Motor neuron (in vitro differentiated cells): ENCODE results near the gene LCNL1. TPM values are rescaled to one million over a fixed set of nuclear protein-coding genes. Genes with fewer than 3 reads are reported as not detected.
"Not testable (repeated sequence)": the region's sequence is repeated elsewhere in the genome, so short reads cannot be mapped to it uniquely, and the experiment has no call there.

ENCODE experiments used
- ATAC-seq, 8 experiments: fragments of 200-7000 bp; cut with Tn5 transposase; replicated peaks in 6 of 8; 2 replicates each; pipeline ENCODE4 v1.8.0; 2021; ENCODE audit warnings: mild to moderate bottlenecking in 8 of 8, moderate library complexity in 8 of 8
- H3K27ac ChIP-seq, 2 donors: fragments of 250-450 bp; sonication (Bioruptor Pico); 2 replicates each; pipeline ENCODE4 v1.9.0; 2021; ENCODE audit warnings: antibody characterized with exemption in 2 of 2, mild to moderate bottlenecking in 2 of 2, moderate library complexity in 1 of 2
- H3K4me1 ChIP-seq, 2 donors: fragments of 250-450 bp; sonication (Bioruptor Pico); replicated peaks in 1 of 2; 2 replicates each; pipeline ENCODE4 v1.6.1; 2021; ENCODE audit warnings: antibody characterized with exemption in 2 of 2, mild to moderate bottlenecking in 2 of 2, moderate library complexity in 1 of 2
- H3K4me3 ChIP-seq, 5 donors: fragments of 250-450 bp; sonication (Bioruptor Pico); 2 replicates each; pipeline ENCODE4 v1.9.0; 2021; ENCODE audit warnings: antibody characterized with exemption in 5 of 5, mild to moderate bottlenecking in 5 of 5, moderate library complexity in 4 of 5
- WGBS, 10 experiments: fragments of 450-650 bp; shearing (Covaris generic); methylation state at CpG; one replicate each; pipeline ENCODE4 v1.0.0; 2022; 5-methylcytosine and 5-hydroxymethylcytosine counted together
- in situ Hi-C, 9 experiments: fragments of 400-800 bp; cut with MboI; loops; one replicate each; pipeline ENCODE4 v1.15.0; 2021; ENCODE audit warnings: low sequenced_read_pairs in 9 of 9, low pct_unique_long_range_greater_than_20kb in 2 of 9; ENCODE audit not compliant: unreplicated experiment in 9 of 9
- total RNA-seq, 8 experiments: library from RNA; unstranded; fragments of 300-600 nt; gene quantifications; 2 replicates each; pipeline versions ENCODE4 v1.2.3 to v1.2.4, GENCODE V29; 2022

Gene LCNL1
- total RNA-seq, 8 experiments from 2014 or later: 0.11 to 1.3 (median 0.73) TPM

- Histone ChIP-seq H3K4me1 (peaks cover 41 to 46% of the 10 kb centered on the region in 2 donors), H3K27ac (peak overlapping the region; percentile 47 to 86), H3K4me3 (peak overlapping the region; percentile 45 to 59 (median 47))
- peak; percentile 55 to 81 (median 64) for ATAC-seq
- in situ Hi-C loops: loop anchor here in 7 of 9 experiments (25.0 kb wide), 1 partner anchor 241 kb away; the partner anchor contains the start of genes CCDC183 (in 7 of the 7) and TMEM141 (in 7 of the 7)
- 0 to 10% (median 0%) methylated on average over 1 to 5 of the region's 98 CpGs; no CpG with 5 or more reads in 6 of the 10 experiments for WGBS, 10 experiments
These were observed 45.7 kb downstream of the LCNL1 start for GRCh38 chr9:137028263-137029057.

GRCh38 chr9:137029058-137029936 lies 46.5 kb downstream of the LCNL1 start:
- H3K4me3 ChIP-seq: peak overlapping the region; percentile 45 to 59 (median 47)
- ATAC-seq: peak in 7 of 8 experiments; percentile 6 to 65 (median 12)
- peak overlapping the region in 1 of 2 donors; percentile 86 for H3K27ac ChIP-seq
- peaks cover 41 to 46% of the 10 kb centered on the region in 2 donors for H3K4me1 ChIP-seq
- in situ Hi-C loops: loop anchor here in 7 of 9 experiments (25.0 kb wide), 1 partner anchor 242 kb away; the partner anchor contains the start of genes CCDC183 (in 7 of the 7) and TMEM141 (in 7 of the 7)
- 17 to 92% (median 72%) methylated on average over 2 to 6 of the region's 19 CpGs; no CpG with 5 or more reads in 4 of the 10 experiments for WGBS, 10 experiments

- Histone ChIP-seq H3K27ac (no peak overlapping the region), H3K4me3 (no peak overlapping the region), H3K4me1 (peaks cover 41 to 46% of the 10 kb centered on the region in 2 donors)
- 60 to 67% methylated on average over 1 to 3 of the region's 15 CpGs; no CpG with 5 or more reads in 8 of the 10 experiments for WGBS, 10 experiments
- no peak for ATAC-seq
- in situ Hi-C loops: loop anchor here in 7 of 9 experiments (25.0 kb wide), 1 partner anchor 243 kb away; the partner anchor contains the start of genes CCDC183 (in 7 of the 7) and TMEM141 (in 7 of the 7)
These were observed 47.2 kb downstream of the LCNL1 start for GRCh38 chr9:137030006-137030405.

GRCh38 chr9:137030538-137031527 lies 48.0 kb downstream of the LCNL1 start:
- 80 to 95% (median 89%) methylated on average over 3 to 17 of the region's 65 CpGs; no CpG with 5 or more reads in 6 of the 10 experiments for WGBS, 10 experiments
- peaks cover 34 to 39% of the 10 kb centered on the region in 2 donors for H3K4me1 ChIP-seq
- H3K4me3 ChIP-seq: no peak overlapping the region
- ATAC-seq: no peak
- in situ Hi-C loops: loop anchor here in 7 of 9 experiments (25.0 kb wide), 1 partner anchor 244 kb away; the partner anchor contains the start of genes CCDC183 (in 7 of the 7) and TMEM141 (in 7 of the 7)
- no peak overlapping the region for H3K27ac ChIP-seq

GRCh38 chr9:137031904-137032640 lies 49.3 kb downstream of the LCNL1 start, which contains the start of gene FUT7:
Gene FUT7 (minus strand): TSS chr9:137032088. CDS start chr9:137031991, 97 bp downstream.
- Histone ChIP-seq H3K4me1 (peaks cover 21 to 27% of the 10 kb centered on the region in 2 donors), H3K27ac (no peak within 1 kb of the TSS), H3K4me3 (no peak within 1 kb of the TSS)
- in situ Hi-C loops: loop anchor here in 7 of 9 experiments (25.0 kb wide), 1 partner anchor 245 kb away; the partner anchor contains the start of genes CCDC183 (in 7 of the 7) and TMEM141 (in 7 of the 7)
- WGBS, 10 experiments: 17 to 80% (median 20%) methylated on average over 1 of the region's 16 CpGs; no CpG with 5 or more reads in 7 of the 10 experiments
- no peak for ATAC-seq

- WGBS, 10 experiments: 79 to 95% (median 80%) methylated on average over 2 to 3 of the region's 10 CpGs; no CpG with 5 or more reads in 7 of the 10 experiments
- in situ Hi-C loops: loop anchor here in 7 of 9 experiments (25.0 kb wide), 1 partner anchor 246 kb away; the partner anchor contains the start of genes CCDC183 (in 7 of the 7) and TMEM141 (in 7 of the 7)
- no peak for ATAC-seq
These were observed 50.1 kb downstream of the LCNL1 start for GRCh38 chr9:137032858-137033257.

GRCh38 chr9:137033481-137033880 lies 50.7 kb downstream of the LCNL1 start:
- not testable (repeated sequence) for H3K4me3 ChIP-seq, ATAC-seq, H3K27ac ChIP-seq
- in situ Hi-C loops: loop anchor here in 7 of 9 experiments (25.0 kb wide), 1 partner anchor 246 kb away; the partner anchor contains the start of genes CCDC183 (in 7 of the 7) and TMEM141 (in 7 of the 7)
- peaks cover 17 to 22% of the 10 kb centered on the region in 2 donors for H3K4me1 ChIP-seq
- 90 to 100% (median 98%) methylated on average over 1 to 3 of the region's 5 CpGs; no CpG with 5 or more reads in 4 of the 10 experiments for WGBS, 10 experiments

More at GRCh38 chr9:137032858-137033257, 50.1 kb downstream of the LCNL1 start:
- Histone ChIP-seq H3K27ac (no peak overlapping the region), H3K4me1 (peaks cover 17 to 22% of the 10 kb centered on the region in 2 donors), H3K4me3 (no peak overlapping the region)

GRCh38 chr9:137034039-137034708 lies 51.4 kb downstream of the LCNL1 start:
- Histone ChIP-seq H3K4me3 (no peak overlapping the region), H3K4me1 (peaks cover 12 to 17% of the 10 kb centered on the region in 2 donors), H3K27ac (no peak overlapping the region)
- no peak for ATAC-seq
- in situ Hi-C loops: loop anchor here in 7 of 9 experiments (25.0 kb wide), 1 partner anchor 247 kb away; the partner anchor contains the start of genes CCDC183 (in 7 of the 7) and TMEM141 (in 7 of the 7)
- WGBS, 10 experiments: 100% methylated on average over 1 of the region's 15 CpGs; no CpG with 5 or more reads in 9 of the 10 experiments

- peak; percentile 81 to 98 (median 85) for ATAC-seq
- Histone ChIP-seq H3K27ac (no peak overlapping the region), H3K4me1 (peaks cover 7 to 11% of the 10 kb centered on the region in 2 donors), H3K4me3 (no peak overlapping the region)
- in situ Hi-C loops: loop anchor here in 7 of 9 experiments (25.0 kb wide), 1 partner anchor 248 kb away; the partner anchor contains the start of genes CCDC183 (in 7 of the 7) and TMEM141 (in 7 of the 7)
- WGBS, 10 experiments: 0 to 80% (median 16%) methylated on average over 1 to 11 of the region's 24 CpGs; no CpG with 5 or more reads in 4 of the 10 experiments
These were observed 52.1 kb downstream of the LCNL1 start for GRCh38 chr9:137034709-137035506.
